GM03348 (cell line): ENCODE measurements around the gene PTPRK.

ENCODE experiments used
- DNase-seq: peaks from one replicate; pipeline ENCODE4 v3.0.0; 2012; ENCODE audit warnings: low spot score

The PTPRK gene

DNA sequence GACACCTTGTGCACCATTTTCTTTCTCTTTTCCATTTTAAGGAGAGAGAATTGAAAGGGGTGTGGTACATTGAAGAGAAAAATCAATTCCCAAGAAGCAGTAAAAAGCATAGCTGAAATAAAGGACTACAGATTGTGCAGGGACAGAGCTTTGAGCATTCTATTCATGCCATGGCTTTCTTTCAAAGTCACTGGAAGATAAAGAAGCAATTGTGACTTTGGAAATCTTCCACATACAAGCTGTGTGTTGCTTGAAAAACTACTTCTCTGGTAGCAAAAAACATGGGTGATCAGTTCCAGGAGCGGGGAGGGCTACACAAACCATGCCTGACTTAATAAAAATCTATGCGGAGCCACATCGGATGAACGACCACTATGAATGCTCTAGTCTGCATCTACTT, 389.4 kb downstream of the PTPRK start:
- no peak for DNase-seq

DNA sequence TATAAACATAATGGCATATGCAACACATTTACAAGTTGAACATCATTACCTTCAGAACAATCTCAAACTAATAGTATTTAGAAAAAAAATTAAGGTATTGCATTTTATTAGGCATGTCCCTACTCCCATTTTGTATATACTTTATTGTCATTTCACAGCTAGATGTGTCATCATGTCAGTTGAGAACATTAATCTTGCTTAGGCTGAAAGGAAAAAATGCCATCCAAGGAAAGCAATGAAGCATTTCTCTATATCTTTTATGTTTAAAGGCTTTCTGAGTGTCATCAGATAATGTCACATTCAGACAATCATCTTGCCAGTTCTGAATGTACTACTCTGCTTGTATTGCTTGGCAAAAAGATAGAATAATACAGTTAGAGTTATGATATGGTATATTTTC, 390.7 kb downstream of the PTPRK start:
- DNase-seq, result no peak

DNA sequence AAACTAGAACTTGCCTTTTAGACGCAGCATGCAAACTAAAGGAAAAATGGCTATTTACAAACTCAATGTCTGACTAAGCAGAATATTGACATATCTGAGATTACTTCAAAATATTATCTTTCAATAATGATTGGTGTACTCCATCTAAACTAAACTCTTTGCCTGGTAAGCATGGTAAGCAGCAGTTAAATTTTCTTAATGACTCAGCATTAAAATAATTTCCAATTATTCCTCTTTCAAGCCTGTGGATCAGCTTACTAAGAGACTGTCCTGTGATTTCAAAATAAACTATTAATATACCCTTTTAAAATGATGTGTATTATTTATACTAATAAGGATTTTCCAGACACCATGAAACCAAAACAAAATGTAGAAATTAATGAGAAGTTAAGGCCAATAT, 392.7 kb downstream of the PTPRK start:
- no peak for DNase-seq

DNA sequence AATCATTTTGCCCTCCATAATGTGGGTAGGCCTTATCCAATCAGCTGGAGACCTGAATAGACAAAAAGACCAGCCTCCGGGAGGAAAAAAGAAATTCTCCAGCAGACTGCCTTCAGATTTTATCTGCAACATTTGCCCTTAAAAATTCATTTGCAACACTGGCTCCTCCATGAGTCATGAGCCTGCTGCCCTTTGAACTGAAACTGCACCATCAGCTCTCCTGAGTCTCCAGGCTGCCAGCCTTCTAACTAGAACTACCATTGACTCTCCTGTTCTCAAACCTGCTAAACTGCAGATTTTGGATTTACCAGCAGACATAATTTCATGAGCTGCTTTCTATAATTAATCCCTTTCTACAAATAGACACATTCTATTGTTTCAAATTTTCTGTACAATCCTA, 395.7 kb downstream of the PTPRK start:
- DNase-seq, result peak; percentile 5

DNA sequence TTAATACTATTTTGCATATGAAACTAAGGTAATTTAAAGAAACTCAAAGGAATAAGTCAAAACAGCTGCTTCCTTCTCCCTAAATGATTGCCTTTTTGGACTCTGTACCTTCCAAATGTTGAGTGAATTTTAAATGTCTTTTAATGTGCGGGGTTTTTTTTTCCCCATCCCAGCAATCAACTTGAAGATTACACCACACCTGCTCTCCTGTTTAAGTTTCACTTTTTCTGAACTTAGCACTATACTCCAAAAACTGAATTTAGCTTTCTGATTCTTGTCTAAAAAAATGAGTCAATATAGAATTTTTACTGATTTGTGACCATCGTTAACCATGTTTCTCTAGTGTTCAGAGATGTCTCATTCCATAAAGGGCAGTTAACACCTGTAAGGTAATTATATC, 398.8 kb downstream of the PTPRK start:
- DNase-seq, result no peak

DNA sequence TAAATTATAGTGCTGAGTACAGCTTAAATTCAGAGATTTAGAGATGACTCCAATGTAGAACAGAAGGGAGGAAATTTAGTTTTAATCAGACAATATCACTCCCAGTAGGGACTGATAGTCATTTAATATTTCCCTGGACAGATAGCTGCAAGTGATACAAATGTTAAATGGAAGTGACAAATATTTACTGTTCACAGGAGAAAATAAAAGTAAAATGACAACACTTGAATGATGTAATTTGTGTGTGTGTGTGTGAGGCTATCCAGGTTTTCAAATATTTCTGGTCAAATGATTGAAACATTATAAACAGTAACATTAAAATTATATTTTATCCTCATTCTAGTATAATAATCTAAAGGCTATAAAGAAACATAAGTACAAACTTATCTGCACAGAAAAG, 399.2 kb downstream of the PTPRK start:
- DNase-seq, result no peak

DNA sequence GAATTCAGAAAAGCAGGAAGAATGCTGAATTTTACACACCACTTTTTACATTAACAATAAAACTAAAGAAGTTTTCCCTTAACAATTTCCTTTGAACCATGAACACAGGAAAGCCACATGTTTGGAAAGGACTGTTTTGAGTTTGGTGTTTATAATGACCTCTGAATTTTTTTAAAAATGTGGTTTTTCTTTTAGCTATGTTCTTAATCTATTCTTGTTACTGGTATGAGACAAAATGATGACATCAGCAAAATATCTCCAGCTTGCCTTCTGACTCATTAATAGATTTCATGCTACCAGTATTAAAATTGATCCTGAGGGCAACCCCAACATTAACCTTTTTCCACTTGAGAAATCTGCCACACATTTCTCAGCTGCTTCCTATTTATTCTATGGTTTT, 402.0 kb downstream of the PTPRK start:
- peak; percentile 40 for DNase-seq

DNA sequence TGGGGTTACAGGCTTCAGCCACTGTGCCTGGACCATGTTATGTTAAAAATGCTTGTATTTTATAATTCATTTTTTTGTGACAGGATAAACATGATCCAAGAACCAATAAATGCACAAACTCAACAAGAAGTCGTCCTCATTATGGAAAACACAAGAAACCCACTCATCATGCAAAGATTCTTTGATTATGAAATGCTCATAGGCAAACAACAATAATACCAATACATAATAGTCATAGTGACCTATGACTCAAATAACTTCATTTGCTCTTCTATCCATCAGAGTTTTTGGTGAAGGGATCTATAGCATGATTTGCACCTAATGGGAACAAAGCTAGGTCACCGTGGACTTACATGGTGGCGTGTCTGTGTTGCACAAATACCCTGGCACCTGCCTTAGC, 402.5 kb downstream of the PTPRK start:
- DNase-seq, result no peak

DNA sequence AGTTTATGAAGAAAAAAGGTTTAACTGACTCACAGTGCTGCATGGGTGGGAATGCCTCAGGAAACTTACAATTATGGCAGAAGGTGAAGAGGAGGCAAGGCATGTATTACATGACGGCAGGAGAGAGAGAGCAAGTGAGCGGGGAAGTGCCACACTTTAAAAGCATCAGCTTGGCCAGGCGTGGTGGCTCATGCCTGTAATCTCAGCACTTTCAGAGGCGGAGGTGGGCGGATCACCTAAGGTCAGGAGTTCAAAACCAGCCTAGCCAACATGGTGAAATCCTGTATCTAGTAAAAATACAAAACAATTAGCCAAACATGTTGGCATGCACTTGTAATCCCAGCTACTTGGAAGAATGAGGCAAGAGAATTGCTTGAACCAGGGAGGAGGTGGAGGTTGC, 406.2 kb downstream of the PTPRK start:
- no peak for DNase-seq

DNA sequence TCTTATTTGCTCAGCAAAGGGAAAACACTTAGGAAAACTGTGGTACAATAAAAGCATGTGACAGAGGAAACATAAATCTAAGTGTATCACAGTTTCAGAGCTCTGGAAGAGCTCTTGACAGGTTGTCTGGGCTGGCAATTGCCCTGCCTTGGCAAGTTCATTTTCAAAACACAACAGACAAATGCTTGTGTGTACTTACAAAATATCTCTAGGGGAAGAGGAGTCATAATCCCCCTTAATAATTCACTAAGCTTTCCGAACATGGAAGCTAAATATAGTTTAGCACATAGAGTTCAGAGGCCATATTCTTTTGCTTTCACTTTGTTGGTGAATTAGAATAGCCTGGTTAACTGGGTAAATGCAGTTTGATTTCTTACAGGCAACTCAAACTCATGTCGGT, 407.9 kb downstream of the PTPRK start:
- DNase-seq, result no peak

DNA sequence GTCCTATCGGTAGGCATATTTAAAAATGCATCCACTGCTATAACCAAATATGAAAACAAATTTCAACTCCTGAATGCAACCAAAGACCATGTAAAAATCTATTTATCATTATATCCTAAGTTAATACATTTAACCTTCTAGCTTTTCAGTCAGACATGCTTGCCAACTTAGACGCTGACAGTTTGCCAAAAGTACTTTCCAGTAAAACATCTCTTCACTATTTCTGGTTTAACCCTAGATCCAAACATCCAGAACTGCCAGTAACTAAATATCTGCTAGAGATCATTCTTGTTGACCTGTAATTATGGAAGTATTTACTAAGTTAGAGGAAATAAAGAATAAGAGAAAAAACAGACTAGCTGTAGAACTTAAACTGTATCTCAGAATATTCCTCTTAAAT, 409.3 kb downstream of the PTPRK start:
- DNase-seq, result no peak

DNA sequence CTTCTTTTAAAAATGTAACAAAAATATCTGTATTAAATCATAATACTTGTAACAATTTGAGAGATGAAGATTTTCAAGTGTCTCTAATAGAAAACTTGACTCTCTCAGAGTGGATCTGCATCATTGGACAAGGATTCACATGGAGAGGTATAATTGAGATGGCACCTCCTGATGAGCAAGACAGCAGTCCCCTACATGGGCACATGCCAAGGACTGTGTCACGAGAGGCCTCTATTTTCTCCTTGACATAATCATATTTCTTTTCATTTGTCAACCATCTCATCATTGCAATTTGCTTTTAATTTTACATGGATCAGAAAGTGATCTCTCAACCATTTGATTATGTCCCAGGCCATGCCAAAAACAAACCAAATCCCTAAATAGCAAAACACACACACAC, 412.7 kb downstream of the PTPRK start:
- DNase-seq, result no peak

DNA sequence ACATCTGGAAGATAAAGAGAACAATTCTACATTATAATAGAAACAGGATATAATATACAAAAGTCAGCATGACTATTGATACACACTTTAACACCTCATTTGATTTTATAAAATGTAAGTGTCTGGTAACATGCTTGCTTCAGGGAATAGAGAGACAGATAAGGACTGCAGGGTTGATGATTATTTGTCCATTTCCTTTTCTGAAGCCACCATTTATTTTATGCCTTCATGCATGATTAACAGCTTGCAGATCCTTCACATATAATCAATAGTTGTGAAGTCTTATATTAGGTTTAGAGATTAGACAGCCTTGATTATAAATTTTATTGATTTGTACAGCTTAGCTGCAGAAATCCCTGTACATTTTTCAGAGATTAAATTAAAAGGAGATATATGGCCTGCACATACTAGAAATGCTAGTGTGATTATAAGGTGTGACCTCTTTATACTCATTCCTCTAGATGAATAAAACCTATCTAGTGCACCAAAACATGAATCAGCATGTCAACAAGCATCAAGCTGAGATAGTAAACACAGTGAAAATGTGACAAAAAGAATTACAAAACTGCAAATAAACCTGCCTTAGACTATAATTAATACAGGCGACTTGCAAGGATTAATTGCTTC, 420.7 kb downstream of the PTPRK start:
- no peak for DNase-seq

DNA sequence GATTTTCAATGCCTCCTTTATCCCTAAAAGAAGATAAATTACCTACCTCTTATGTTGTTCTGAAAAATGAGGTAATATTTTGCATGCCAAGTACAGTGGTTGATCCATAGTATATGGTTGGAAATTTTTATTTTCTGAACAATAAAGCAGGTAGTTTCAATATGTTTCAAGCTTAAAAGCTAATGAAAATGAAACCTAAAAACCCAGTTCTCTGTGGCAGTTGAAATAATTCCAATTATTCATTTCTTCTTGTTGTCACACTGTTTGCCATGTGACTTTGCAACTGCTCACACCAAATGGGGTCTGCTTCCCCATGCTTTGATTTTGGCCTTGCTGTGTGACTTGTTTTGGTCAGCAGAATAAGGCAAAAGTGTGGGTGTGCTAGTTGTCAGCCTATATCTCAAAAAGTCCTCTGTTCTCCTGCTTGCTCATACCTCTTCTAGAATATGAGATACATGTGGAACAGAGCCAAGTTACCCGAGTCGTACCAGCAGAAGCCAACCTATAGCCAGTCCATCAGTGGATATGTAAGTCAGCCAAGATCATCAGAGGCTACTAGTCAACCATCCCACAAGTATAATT, 422.3 kb downstream of the PTPRK start:
- no peak for DNase-seq

DNA sequence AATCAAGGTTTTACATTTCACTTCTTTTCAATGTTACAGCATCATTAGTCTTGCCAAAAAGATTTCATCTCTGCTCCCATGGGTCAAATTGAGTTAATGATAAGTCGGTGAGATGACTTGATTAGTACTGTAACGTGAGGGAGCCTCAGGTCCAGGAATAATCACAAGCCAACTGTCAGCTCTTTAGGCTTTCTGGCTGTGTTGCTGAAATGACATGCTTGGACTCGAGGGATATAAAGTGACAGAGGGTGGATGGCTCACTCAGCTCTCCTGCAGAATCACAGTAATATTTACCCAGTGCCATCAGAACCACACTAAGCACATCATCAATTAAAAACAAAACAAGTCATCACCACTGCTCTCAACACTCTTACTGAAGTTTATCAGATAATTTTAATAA, 423.4 kb downstream of the PTPRK start:
- DNase-seq, result no peak

DNA sequence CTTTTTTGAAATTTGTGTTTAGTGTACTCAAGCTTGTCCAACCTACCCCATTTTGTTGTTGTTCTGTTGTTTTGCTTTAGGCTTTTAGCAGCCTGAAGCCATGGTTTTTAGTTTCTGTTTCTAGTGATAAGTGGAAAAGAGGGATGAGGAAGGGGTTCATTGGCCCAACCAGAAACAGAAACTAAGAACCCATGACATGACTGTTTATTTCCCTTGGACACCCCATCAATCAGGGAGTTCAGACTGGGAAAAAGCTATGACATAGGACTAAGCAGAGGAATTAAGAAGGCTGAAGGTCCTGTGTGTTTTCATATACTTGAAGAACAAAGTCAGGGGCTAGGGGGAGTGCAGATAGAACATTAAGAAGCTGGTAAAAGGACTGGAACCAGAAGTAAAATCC, 425.0 kb downstream of the PTPRK start:
- no peak for DNase-seq

DNA sequence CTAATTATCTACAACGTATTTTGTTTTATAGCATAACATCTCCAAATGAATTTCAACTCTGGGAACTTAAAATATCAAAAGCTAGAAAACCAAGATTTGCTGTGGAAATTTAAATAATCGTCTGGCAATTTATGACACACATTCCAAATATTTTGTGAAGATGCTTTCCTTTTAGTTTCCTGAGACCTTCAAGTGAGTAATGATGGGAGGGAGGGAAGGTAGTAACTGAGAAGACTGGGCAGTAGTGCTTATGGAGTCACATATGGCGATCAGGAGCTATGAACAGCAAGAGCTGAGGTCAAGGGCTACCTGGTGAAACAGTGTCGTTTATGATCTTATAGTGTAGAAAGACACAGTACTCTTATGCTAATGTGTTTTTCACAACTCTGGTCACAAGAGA, 441.4 kb downstream of the PTPRK start:
- no peak for DNase-seq

DNA sequence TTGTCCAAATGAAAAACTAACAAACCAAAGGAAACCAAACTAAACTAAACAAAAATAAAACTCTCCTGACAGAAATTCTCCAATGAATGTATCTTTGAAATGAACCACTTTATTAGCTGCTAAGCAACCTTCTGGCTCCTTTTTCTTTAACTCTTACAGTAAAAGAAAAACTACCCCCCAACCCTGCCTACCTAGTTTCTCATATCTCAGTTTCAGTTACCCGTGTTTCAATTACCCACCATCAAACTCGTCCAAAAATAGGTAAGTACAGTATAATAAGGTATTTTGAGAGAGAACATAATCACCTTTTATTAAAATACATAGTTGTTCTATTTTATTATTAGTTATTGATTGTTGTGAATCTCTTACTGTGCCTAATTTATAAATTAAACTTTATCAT, 442.1 kb downstream of the PTPRK start:
- DNase-seq, result no peak

DNA sequence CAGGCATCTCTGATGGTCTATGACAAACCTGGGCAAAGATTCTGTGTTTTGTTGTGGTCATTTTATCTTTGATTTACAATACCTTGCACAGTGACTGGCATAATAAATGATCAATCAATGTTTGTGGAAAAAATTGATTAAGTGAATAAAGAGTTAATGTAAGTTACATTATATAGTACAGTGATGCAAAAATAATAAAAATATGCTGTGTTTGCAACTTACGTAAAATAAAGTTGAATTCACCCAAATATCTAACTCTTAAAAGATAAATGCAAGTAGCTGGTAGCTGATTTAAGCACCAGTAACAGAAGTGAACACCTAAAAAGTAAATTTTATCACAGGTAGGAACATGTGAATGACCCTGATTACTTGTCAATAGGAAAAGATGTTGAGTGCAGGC, 443.6 kb downstream of the PTPRK start:
- no peak for DNase-seq

DNA sequence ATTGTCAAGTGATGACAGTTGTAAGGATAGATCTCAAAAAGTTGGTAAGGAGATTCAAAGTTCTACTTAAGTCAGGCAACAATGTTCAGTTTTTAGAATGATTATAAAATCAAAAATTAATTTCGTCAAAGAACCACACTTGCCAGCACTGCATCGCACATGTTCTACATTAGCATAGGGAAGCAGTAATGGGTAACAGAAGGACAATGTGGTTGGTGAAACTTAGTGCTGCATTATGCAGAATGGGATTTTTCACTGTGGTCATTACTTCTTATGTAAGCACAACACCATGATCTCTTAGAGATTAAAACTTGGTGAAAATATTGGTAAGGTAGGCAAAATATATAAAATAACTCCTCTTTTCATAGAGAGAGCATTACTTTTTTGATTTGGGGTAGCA, 445.8 kb downstream of the PTPRK start:
- no peak for DNase-seq

DNA sequence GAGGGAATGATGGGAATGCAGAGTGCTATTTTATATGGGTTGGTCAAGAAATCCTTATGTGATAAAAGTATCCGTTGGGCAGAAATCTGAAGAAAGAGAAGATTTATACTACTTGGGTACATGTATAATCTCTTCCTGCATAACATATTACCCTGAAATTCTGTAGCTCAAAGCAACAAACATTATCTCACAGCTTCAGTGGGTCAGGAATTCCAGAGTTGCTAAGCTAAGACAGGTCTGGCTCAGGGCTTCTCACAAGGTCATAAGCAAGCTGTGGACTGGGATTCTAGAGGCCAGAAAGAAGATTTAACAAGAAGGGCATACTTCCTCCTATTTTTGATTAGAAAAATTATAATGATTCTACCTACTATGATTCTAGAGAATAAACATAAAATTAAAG, 447.0 kb downstream of the PTPRK start:
- DNase-seq, result no peak

DNA sequence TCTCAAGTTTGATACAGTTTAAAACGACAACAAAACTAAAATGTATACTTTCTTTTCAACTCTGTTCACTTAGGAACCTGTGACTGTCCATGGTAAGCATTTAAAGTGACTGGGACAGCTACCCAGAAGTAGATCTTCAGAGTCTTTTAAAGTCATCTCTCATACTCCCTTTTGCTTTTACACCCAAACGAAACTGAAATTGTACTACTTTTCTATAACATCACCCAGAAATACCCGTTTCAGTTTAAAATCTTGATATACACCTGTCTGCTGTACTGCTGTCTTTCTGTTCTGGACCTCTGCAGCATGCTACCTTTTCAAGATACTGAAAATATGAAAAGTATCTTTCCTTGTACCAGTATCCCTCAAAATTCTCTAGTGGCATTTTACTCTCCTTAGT, 449.2 kb downstream of the PTPRK start:
- DNase-seq, result no peak

DNA sequence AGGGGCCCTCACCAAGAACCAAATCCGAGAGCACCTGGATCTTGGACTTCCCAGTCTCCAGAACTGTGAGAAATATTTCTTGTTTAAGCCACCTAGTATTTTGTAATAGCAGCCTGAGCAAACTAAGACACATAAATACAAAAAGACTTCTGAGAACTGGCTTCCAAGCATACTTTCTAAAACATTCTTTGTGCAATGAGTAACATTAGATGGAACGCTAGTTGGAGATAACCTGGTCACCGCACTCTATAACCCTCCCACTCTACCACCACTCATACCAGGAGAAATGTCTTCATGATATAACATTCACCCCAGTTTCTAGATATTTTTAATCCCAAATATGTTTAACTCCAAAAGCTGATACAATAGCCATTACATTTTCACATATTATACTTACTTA, 450.0 kb downstream of the PTPRK start:
- peak; percentile 4 for DNase-seq

DNA sequence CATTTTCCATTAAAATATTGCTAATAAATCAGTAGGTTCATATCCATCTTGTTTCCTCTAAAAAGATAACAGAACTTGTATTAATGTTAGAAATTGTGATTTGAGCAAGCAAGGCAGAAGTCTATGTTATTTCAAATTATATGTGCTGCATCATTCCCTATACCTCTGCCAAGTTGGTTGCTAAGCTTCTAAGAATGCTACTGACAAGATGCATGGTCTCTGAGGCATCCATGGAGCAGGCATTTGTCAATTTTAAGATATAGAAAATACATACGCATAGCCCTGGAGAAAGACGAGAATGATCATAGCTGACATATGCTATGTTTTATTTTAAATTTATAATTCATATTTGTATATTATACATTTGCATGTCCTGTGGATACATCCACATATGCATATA, 451.2 kb downstream of the PTPRK start:
- DNase-seq, result peak; percentile 20

DNA sequence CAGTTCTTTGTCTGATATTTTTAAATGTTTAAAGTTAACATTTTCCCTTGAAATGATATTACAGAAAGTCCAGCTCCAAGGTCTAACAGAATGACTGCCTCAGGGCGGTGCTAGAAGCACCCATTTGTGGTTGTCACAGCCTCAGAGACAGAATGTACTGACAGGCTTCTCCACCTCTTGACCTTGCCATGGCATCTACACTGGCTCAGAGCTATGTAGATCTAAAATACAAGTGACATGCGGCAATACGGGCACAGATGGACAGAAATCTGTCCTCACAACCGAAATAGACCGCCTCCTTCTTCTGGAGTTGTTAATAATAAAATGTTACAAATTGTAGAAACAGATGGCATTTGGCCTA, 452.3 kb downstream of the PTPRK start:
- no peak for DNase-seq
